PC-9 (cell line): ENCODE data around the gene MMAA. TPM values are rescaled to one million over a fixed set of nuclear protein-coding genes. Genes with fewer than 3 reads are reported as not detected.

Experiments
- BruUV-seq: library from RNA; stranded (reverse); fragments of 400-500 nt; replicated peaks from 2 replicates; lab custom pipeline; 2021; lab: Mats Ljungman, UMichigan
- CTCF ChIA-PET: fragments of 300-600 bp; sonication (Branson Sonifier 250); formaldehyde crosslinking; loops from one replicate; lab custom pipeline; 2022; ENCODE audit warnings: antibody characterized with exemption; lab: Charles Lee
- POLR2A ChIA-PET: fragments of 300-600 bp; sonication (Branson Sonifier 250); formaldehyde crosslinking; loops from one replicate; lab custom pipeline; 2022; ENCODE audit warnings: antibody characterized with exemption; ENCODE audit not compliant: unreplicated experiment; lab: Charles Lee
- DNase-seq, 2 experiments: peaks; one replicate each; pipeline versions ENCODE4 v3.0.0 to v3.0.0-alpha.2; 2015 to 2022; ENCODE audit warnings: mixed read lengths in 1 of 2
- H2AFZ ChIP-seq: fragments of 200-600 bp; sonication (generic); 2 replicates; pipeline ENCODE4 v1.8.1; 2017; ENCODE audit warnings: antibody characterized with exemption
- H3F3A ChIP-seq: fragments of 200-600 bp; sonication (generic); 2 replicates; pipeline ENCODE4 v1.8.1; 2017; ENCODE audit warnings: antibody characterized with exemption, mild to moderate bottlenecking, low read depth; ENCODE audit not compliant: insufficient read depth
- H3K27ac ChIP-seq: fragments of 200-600 bp; sonication (generic); 2 replicates; pipeline ENCODE4 v1.6.1; 2016; ENCODE audit warnings: mixed run types
- H3K27me3 ChIP-seq: fragments of 200-600 bp; sonication (generic); 2 replicates; pipeline ENCODE4 v1.6.1; 2016; ENCODE audit warnings: low read depth, mixed run types; ENCODE audit not compliant: insufficient read depth
- H3K36me3 ChIP-seq: fragments of 200-600 bp; sonication (generic); 2 replicates; pipeline ENCODE4 v1.6.1; 2016; ENCODE audit warnings: low read depth, mixed run types
- H3K4me1 ChIP-seq: fragments of 200-600 bp; sonication (generic); replicated peaks from 2 replicates; pipeline ENCODE4 v1.6.1; 2016; ENCODE audit warnings: mixed run types; ENCODE audit not compliant: insufficient read depth
- H3K4me2 ChIP-seq: fragments of 200-600 bp; sonication (generic); 2 replicates; pipeline ENCODE4 v1.6.1; 2017; ENCODE audit warnings: mixed run types
- H3K4me3 ChIP-seq: fragments of 200-600 bp; sonication (generic); 2 replicates; pipeline ENCODE4 v1.6.1; 2016; ENCODE audit warnings: mixed run types
- H3K79me2 ChIP-seq: fragments of 200-600 bp; sonication (generic); 2 replicates; pipeline ENCODE4 v1.6.1; 2017; ENCODE audit warnings: low read depth, mixed run types
- H3K9me2 ChIP-seq: fragments of 200-600 bp; sonication (generic); 2 replicates; pipeline ENCODE4 v1.8.1; 2017; ENCODE audit warnings: mild to moderate bottlenecking; ENCODE audit not compliant: insufficient read depth
- H3K9me3 ChIP-seq: fragments of 200-600 bp; sonication (generic); 2 replicates; pipeline ENCODE4 v1.8.1; 2016; ENCODE audit warnings: low read depth; ENCODE audit not compliant: insufficient read depth
- H4K20me1 ChIP-seq: fragments of 200-600 bp; sonication (generic); 2 replicates; pipeline ENCODE4 v1.8.1; 2017; ENCODE audit not compliant: insufficient read depth
- CTCF ChIP-seq: fragments of 200-600 bp; sonication (generic); conservative IDR thresholded peaks from 2 replicates; pipeline ENCODE4 v1.6.1; 2017; ENCODE audit warnings: mixed run types, antibody characterized with exemption, mild to moderate bottlenecking, moderate library complexity
- EZH2 ChIP-seq: fragments of 200-600 bp; sonication (generic); IDR thresholded peaks from 2 replicates; pipeline ENCODE4 v1.8.0; 2017; ENCODE audit warnings: antibody characterized with exemption, low read depth
- intact Hi-C: fragments of 100-400 bp; cut with micrococcal nuclease; formaldehyde crosslinking; loops from one replicate; pipeline ENCODE4 v1.10.0; 2022; ENCODE audit not compliant: unreplicated experiment
- total RNA-seq: library from RNA; stranded (reverse); gene quantifications from 2 replicates; pipeline ENCODE4 v1.2.3, GENCODE V29; 2021

Gene MMAA
- total RNA-seq, 1 experiment from 2014 or later: 6.3 TPM

- no peak for DNase-seq
- no peaks in the 10 kb centered on the region for H4K20me1 ChIP-seq
- no peaks in the 10 kb centered on the region for H3K9me3 ChIP-seq
- ChIA-PET POLR2A (no interaction called here), CTCF (no interaction called here)
- H3K36me3 ChIP-seq: no peaks in the 10 kb centered on the region
- H3K27me3 ChIP-seq: no peaks in the 10 kb centered on the region
- TF ChIP-seq EZH2: no peak
- TF ChIP-seq CTCF: no peak
- no peaks in the 10 kb centered on the region for H3F3A ChIP-seq
- H3K4me3 ChIP-seq: no peak overlapping the region
- H2AFZ ChIP-seq: no peak overlapping the region
- BruUV-seq: no TSS peak
- H3K4me1 ChIP-seq: 0 out of 2 replicates have a peak, but pooled peaks cover under 1% of the 10 kb centered on the region
- intact Hi-C loops: no loop called here
- no peak overlapping the region for H3K27ac ChIP-seq
- no peak overlapping the region for H3K4me2 ChIP-seq
- H3K9me2 ChIP-seq: no peaks in the 10 kb centered on the region
- no peaks in the 10 kb centered on the region for H3K79me2 ChIP-seq
Observed at GRCh38 chr4:145709336-145709735, 90.2 kb downstream of the MMAA start.

Other genes starting within 250 kb of the MMAA start
- 15.1 and 16.1 TPM in 2 replicates for gene SMAD1, start 137.5 kb upstream of the MMAA start, total RNA-seq
- gene C4orf51, start 60.8 kb downstream of the MMAA start, total RNA-seq: not detected in 2 replicates